Thoracic aorta (tissue), 2 donors: Measurements from ENCODE around the gene TRPM3. TPM values are rescaled to one million over a fixed set of nuclear protein-coding genes. Genes with fewer than 3 reads are reported as not detected.

Source experiments
- ATAC-seq: fragments of 150-250 bp; one replicate; pipeline ENCODE4 v1.8.0; 2017; ENCODE audit warnings: low read depth; ENCODE audit not compliant: insufficient number of reproducible peaks, low FRiP score
- DNase-seq: peaks from one replicate; pipeline ENCODE4 v3.0.0-alpha.2; 2020; ENCODE audit warnings: low spot score
- H3K27ac ChIP-seq, 2 donors: fragments of 200-600 bp; sonication (generic); 1 replicate in 1 of 2; 2 replicates in 1 of 2; pipeline ENCODE4 v1.5.1; 2016; ENCODE audit warnings: mild to moderate bottlenecking in 2 of 2, moderate library complexity in 2 of 2
- H3K27me3 ChIP-seq: fragments of 200-600 bp; sonication (generic); replicated peaks from 2 replicates; pipeline ENCODE4 v1.6.0; 2016; ENCODE audit warnings: mild to moderate bottlenecking; ENCODE audit not compliant: insufficient read depth
- H3K36me3 ChIP-seq: fragments of 200-600 bp; sonication (generic); one replicate; pipeline ENCODE4 v1.5.1; 2016
- H3K4me1 ChIP-seq, 2 donors: fragments of 200-600 bp; sonication (generic); 1 replicate in 1 of 2; 2 replicates in 1 of 2; pipeline versions ENCODE4 v1.5.1 to v1.6.0; 2016; ENCODE audit warnings: low read depth in 2 of 2, mild to moderate bottlenecking in 1 of 2; ENCODE audit not compliant: control insufficient read depth in 1 of 2
- H3K4me3 ChIP-seq: fragments of 200-600 bp; sonication (generic); 2 replicates; pipeline ENCODE4 v1.5.1; 2016; ENCODE audit warnings: mild to moderate bottlenecking
- H3K9me3 ChIP-seq: fragments of 200-600 bp; sonication (generic); 2 replicates; pipeline ENCODE4 v1.5.1; 2016
- CTCF ChIP-seq: fragments of 200-600 bp; sonication (generic); IDR thresholded peaks from one replicate; pipeline ENCODE4 v1.5.1; 2019; ENCODE audit warnings: antibody characterized with exemption
- total RNA-seq, 2 donors: library from RNA; depleted of rRNA; stranded (reverse); fragments of >200 nt; gene quantifications; one replicate each; pipeline versions ENCODE4 v1.1.0 to v1.2.3, GENCODE V29; 2016

Gene TRPM3
- total RNA-seq, 2 donors from 2014 or later: 2.1 to 5.0 TPM

- TF ChIP-seq CTCF: no peak
- DNase-seq (no peak), ATAC-seq (no peak)
- Histone ChIP-seq H3K36me3 (no peaks in the 10 kb centered on the region), H3K9me3 (no peaks in the 10 kb centered on the region), H3K4me1 (peaks cover 17 to 22% of the 10 kb centered on the region in 2 donors), H3K27me3 (no peaks in the 10 kb centered on the region), H3K27ac (peak overlapping the region in 1 of 2 donors; percentile 18), H3K4me3 (no peak overlapping the region)
Observed at GRCh38 chr9:70594386-70594944, 527.0 kb downstream of the TRPM3 start.

GRCh38 chr9:70593241-70593640 lies 528.2 kb downstream of the TRPM3 start:
- Histone ChIP-seq H3K27me3 (no peaks in the 10 kb centered on the region), H3K4me1 (peaks cover 24 to 35% of the 10 kb centered on the region in 2 donors), H3K4me3 (no peak overlapping the region), H3K27ac (no peak overlapping the region), H3K36me3 (no peaks in the 10 kb centered on the region), H3K9me3 (no peaks in the 10 kb centered on the region)
- DNase-seq: no peak
- no peak for ATAC-seq
- no peak for TF ChIP-seq CTCF

- H3K9me3 ChIP-seq: no peaks in the 10 kb centered on the region
- no peaks in the 10 kb centered on the region for H3K36me3 ChIP-seq
- H3K27ac ChIP-seq: peak overlapping the region; percentile 90 to 92
- H3K4me1 ChIP-seq: peaks cover 50 to 64% of the 10 kb centered on the region in 2 donors
- ATAC-seq (no peak), DNase-seq (no peak)
- peak overlapping the region; percentile 44 for H3K4me3 ChIP-seq
- no peaks in the 10 kb centered on the region for H3K27me3 ChIP-seq
- TF ChIP-seq CTCF: no peak
Observed at GRCh38 chr9:70590315-70590677, 531.1 kb downstream of the TRPM3 start.

- Histone ChIP-seq H3K27ac (peak overlapping the region; percentile 90 to 92), H3K9me3 (no peaks in the 10 kb centered on the region), H3K36me3 (no peaks in the 10 kb centered on the region), H3K4me1 (peaks cover 53 to 70% of the 10 kb centered on the region in 2 donors), H3K27me3 (no peaks in the 10 kb centered on the region), H3K4me3 (peak overlapping the region; percentile 44)
- peak; percentile 38 for DNase-seq
- ATAC-seq: peak; percentile 81
- no peak for TF ChIP-seq CTCF
Observed at GRCh38 chr9:70589571-70590314, 531.7 kb downstream of the TRPM3 start.

GRCh38 chr9:70588999-70589398 lies 532.4 kb downstream of the TRPM3 start:
- Histone ChIP-seq H3K9me3 (no peaks in the 10 kb centered on the region), H3K27me3 (no peaks in the 10 kb centered on the region), H3K4me1 (peaks cover 56 to 72% of the 10 kb centered on the region in 2 donors), H3K36me3 (no peaks in the 10 kb centered on the region), H3K27ac (peak overlapping the region; percentile 90 to 92), H3K4me3 (no peak overlapping the region)
- ATAC-seq: no peak
- no peak for DNase-seq
- TF ChIP-seq CTCF: no peak
